GM18951 (cell line): ENCODE data around the gene TMEM267.
"Not testable (repeated sequence)": the region's sequence is repeated elsewhere in the genome, so short reads cannot be mapped to it uniquely, and the experiment has no call there.

Experiments
- POLR2A ChIP-seq: IDR thresholded peaks from 4 replicates; pipeline ENCODE4 v1.6.1; 2011; ENCODE audit warnings: mild to moderate bottlenecking; ENCODE audit not compliant: insufficient read length, insufficient read depth; ENCODE audit errors: extremely low read depth
- in situ Hi-C: fragments of 300-500 bp; cut with MboI; formaldehyde crosslinking; loops from one replicate; pipeline ENCODE4 v1.12.0; 2022; ENCODE audit warnings: low sequenced_read_pairs, mixed read lengths, inconsistent platforms; ENCODE audit not compliant: unreplicated experiment

Gene TMEM267, protein sequence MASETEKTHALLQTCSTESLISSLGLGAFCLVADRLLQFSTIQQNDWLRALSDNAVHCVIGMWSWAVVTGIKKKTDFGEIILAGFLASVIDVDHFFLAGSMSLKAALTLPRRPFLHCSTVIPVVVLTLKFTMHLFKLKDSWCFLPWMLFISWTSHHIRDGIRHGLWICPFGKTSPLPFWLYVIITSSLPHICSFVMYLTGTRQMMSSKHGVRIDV

DNA sequence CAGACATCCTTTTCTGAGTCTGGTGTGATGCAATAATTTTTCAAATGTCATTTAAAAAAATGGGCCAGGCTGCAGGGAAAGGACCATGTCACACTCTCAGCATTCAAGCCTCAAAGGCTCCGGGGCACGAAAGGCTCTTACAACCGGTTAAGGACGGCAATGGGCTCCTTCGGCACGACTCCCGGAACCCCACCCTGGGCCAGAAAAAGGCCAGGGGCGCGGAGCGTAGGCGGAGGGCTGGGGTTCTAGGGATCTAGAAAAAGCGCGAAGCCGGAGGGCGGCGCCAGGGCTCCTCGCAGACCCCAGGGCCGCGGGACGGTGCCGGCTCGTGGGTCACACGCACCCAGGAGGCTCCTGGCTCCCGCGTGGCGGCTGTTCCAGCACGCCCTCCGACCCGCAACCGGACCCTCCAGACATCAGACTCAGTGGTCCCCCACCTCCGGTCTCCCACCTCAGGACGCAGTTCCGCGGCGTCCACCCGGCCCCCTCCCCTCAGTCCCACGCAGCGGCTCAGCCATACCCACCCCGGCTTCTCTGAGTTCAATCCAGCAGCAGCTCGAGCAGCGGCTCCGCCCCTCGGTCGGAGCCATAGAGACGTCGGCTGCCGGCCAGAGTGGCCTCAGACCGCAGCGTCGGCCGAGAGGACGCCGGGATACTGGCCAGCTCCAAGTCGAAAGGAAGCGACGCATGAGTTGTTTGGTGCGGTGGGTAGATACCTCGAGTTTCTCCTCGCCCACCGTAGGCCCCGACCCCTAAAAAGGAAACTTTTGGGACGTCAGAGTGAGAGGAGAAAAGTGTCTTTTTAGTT, at the start of gene TMEM267:
TSS of gene TMEM267 (minus strand) at position 568 of the 808 bp plus-strand sequence. CDS start 29,896 bp downstream, outside the sequence.
- in situ Hi-C loops = no loop called here
- TF ChIP-seq POLR2A = peak; percentile 88

DNA sequence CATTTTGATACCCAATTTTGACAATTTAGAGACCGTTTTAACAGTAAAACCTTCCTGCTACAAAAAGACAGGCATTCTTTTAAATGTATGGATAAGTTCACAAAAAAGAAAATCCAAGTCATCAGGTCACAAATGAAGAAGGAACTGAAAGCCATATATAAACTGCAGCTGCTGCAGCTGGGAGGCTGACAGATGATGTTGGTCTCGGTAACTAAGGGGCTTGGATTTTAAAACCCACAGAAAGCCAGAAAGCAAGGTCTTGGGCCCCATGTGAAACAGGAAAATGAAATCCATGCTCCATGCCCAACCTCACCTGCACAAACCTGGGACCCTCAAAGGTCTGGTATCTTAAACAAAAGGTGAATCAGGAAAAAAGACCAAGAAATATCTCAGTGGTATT, 47.0 kb upstream of the TMEM267 start:
- no peak for TF ChIP-seq POLR2A
- in situ Hi-C loops = no loop called here

DNA sequence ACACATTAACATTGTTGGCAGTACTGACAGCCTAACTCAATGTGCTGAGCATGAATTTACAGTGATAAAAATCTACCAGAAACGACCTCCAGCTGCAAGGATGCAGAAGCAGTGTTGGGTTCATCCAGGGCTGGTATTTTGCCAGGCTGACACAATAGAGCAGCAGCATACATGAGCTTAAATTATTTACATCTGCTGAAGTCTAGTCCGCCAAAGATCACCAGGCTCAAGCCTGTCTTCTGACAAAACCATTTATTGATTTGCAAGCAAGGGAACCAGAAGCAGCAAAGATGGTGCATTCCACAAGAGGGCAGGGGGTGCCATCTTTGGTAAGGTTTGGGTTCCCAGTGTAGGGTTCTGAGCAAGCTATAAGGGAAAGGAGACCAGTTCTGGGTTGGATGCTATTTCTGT, 40.0 kb upstream of the TMEM267 start:
- in situ Hi-C loops = no loop called here
- no peak for TF ChIP-seq POLR2A

DNA sequence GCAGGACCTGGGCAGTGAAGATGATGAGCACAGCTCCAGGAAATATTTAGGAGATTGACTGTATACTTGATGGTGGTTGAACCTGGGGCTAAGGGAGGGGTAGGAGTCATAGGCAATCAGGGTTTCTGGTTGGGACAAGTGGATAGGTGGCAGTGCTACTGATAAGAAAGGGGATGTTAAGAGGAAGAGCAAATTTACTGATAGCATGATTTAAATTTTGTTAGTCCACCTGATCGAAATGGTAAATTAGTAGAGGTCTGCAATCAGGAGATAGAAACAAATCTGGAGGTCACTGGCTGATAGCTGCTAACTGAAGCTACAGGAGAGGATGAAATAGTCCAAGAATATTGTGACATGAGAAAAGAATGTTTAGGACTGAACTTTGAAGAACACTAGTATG, 37.0 kb upstream of the TMEM267 start:
- no peak for TF ChIP-seq POLR2A
- in situ Hi-C loops = no loop called here

DNA sequence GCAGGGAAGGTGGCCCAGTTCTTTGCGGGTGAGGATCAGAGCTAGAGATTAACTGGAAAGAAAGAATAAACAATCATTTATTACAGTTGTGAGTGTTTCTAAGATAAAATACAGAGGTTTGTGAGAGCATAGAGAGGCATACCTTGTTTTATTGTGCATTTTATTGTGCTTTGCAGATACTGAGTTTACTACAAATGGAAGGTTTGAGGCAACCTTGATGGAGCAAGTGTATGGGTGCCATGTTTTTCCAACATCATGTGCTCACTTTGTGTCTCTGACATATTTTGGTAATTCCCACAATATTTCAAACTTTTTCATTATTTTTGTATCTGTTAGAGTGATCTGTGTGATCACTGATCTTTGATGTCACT, 32.0 kb upstream of the TMEM267 start:
- TF ChIP-seq POLR2A = no peak
- in situ Hi-C loops = no loop called here

DNA sequence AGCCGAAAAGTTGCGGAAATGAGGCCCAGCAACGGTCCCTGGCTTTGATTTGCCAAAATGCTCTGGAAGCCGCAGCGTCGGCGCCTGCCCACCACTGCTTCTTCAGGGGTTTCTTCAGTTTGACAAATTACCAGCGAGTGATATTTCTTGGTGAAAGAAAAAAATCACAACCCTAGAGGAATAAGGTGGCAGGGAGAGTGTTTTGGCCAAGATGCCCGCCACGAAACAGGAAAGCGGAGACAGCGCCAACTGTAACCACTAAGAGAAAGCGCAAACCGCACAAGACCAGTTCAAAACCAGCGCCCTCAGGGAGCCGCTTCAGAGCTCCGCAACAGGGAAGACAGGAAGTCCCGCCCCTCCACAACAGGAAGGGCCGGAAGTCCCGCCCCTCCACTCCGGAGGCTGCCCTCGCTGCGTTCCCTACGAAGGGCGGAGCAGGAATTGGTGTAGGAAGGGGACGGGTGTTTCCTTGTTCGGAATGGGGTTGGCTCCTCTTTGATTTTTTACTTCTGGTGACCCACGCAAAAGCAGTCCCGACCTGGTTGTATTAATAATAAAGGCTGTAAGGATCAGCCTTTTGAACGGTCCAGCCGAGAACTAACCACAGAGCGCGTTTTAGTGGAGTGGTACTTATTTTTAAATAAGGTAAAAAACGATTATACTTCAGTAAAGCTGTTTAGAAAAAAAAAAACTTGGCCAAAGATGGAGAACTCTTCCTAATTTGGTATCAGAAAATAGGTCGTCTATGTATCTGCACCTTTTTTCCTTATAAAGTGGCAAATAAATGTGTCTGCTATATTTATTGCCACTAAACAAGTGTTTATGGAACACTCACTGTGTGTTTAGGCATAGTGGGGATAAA, 31.4 kb upstream of the TMEM267 start, which contains the start of gene C5orf34:
TSS of gene C5orf34 (minus strand) at position 333 of the 862 bp plus-strand sequence. CDS start 5,809 bp downstream, outside the sequence.
- TF ChIP-seq POLR2A = peak; percentile 89
- in situ Hi-C loops = no loop called here

DNA sequence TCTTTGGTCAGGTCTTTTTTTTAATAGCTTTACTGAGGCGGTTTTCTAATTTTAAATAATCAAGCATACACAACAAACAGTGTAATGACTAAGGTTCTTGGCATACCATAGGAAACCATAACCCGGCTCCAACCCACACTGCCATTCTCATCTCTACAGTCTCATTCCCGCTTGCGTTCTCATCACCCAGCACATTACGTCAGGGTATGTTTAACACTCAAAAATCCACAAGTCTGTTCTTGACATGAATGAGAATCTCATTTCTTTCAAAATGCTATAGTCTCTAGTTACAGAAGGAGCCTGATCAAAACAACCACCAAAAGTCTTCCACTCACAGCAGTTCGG, 30.8 kb upstream of the TMEM267 start:
- TF ChIP-seq POLR2A = no peak
- in situ Hi-C loops = no loop called here

DNA sequence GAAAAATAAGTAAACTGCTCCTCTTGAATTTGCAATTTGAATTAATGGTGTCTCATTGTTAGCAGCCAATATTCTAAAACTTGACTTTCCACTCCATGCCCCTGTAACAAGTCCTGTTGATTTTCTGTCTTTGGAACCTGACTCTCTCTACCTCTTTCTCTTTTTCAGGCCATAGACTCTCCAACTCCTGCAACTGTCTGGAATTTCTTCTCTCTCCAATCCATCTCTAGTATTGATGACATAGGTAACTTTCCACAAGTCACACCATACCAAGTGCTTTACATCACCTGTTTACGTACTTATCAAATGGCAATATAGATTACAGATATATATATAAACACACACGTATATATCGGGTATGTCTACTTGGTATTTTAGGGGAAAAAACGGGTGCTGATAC, 30.4 kb upstream of the TMEM267 start:
- TF ChIP-seq POLR2A = no peak
- in situ Hi-C loops = no loop called here

DNA sequence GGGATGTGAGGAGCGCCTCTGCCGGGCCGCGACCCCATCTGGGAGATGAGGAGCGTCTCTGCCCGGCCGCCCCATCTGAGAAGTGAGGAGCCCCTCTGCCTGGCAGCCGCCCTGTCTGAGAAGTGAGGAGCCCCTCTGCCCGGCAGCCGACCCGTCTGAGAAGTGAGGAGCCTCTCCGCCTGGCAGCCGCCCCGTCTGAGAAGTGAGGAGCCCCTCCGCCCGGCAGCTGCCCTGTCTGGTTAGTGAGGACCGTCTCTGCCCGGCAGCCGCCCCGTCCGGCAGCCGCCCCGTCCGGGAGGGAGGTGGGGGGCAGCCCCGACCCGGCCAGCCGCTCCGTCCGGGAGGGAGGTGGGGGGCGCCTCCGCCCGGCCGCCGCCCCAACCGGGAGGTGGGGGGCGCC, 27.4 kb upstream of the TMEM267 start:
- in situ Hi-C loops = not testable (repeated sequence)

DNA sequence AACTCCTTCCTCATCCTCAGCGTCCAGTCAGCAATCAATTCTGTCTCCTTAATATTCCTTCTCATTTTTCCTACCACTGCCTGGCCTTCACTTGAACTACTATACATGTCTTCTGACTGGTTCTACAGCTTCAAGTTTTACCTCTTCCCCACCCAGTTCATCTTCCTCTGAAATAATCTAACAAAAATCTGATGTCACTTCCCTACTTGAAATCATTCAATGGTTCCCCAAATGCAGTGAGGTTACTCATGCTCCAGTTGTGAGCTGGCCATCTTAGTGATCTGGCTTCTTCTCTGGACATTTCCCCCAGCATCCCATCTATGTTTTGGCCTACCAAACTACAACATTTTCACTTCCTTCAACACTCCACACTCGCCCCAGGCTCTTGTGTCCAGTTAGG, 14.9 kb upstream of the TMEM267 start:
- no peak for TF ChIP-seq POLR2A
- in situ Hi-C loops = no loop called here

DNA sequence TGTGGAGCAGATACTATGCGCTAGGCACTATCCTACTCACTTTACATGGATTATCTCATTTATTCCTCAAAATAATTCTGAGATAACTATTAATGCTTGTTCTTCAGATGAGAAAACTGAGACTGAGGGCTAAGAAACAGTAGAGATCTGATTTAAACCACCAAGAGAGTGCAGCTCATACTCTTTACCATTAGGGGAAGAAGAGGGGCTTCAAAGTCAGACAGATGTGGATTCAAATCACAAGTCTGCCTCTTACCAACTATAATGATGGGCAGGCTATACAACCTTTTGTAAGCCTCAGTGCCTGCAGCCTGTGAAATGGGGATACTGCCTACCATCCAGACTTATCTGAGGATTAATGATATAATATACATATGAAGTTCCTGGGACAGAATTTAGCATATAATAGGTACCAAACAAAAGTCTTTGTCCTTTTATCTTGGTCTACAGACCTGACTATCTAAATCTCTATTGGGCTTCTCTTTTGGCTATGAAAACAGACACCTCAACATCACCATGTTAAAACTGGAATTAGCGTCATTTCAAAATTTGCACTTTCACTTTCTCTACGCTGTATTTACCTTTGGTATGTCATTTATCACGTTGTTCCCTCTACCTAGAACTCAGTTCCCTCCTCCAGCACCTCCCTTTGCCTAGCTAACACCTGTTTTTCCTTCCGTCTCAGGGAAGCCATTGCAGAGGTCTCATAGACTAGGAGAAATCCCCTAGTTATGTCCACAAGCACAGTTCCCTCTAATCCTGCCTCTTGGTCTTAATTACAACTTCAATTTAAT, 13.8 kb upstream of the TMEM267 start:
- in situ Hi-C loops = no loop called here
- TF ChIP-seq POLR2A = no peak

DNA sequence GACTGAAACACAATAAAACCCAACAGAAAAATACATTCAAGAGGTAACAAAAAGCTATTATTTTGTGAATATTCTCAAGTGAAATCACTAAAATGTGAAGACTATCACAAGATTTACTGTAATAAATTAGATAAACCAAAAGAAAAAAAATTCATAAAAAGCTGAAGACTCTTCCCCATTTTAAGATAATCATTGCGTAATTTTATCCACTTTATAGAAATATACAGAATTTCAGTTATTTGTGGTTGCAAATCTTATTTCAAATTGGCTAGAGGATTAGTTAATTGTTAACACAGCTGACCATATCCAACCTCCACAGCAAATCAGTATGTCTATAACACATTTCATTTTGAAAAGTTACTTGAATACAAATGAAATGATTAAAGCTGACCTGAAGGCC, 7.7 kb upstream of the TMEM267 start:
- in situ Hi-C loops = no loop called here
- no peak for TF ChIP-seq POLR2A

DNA sequence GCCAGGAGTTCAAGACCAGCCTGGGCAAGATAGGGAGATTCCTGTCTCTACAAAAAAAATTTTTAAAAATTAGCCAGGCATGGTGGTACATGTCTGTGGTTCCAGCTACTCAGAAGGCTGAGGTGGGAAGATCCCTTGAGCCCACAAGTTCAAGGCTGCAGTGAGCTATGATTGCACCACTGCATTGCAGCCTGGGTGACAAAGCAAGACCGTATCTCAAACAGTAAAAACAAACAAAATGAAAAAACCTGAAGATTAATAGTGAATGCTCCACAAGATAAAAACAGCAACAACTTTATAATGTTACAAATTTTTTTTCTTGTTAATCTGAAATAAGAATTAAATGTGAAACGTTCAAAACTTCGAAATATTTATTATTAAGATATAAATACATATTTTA, 2.7 kb upstream of the TMEM267 start:
- in situ Hi-C loops = no loop called here

More for the DNA sequence above, 2.7 kb upstream of the TMEM267 start:
- TF ChIP-seq POLR2A = no peak
